HTR-8/SVneo (cell line): Measurements from ENCODE around the gene ZNF674.
"Not testable (repeated sequence)": the region's sequence is repeated elsewhere in the genome, so short reads cannot be mapped to it uniquely, and the experiment has no call there.

Source experiments
- DNase-seq: peaks from one replicate; pipeline ENCODE4 v3.0.0; 2011; ENCODE audit warnings: low spot score, mixed read lengths; ENCODE audit not compliant: insufficient read length
- FAIRE-seq: peaks from 2 replicates; lab custom pipeline; 2011; peaks lifted over from hg19 to GRCh38; lab: Jason Lieb, UNC

ZNF674 gene

GRCh38 chrX:46571423-46572339 lies 26.5 kb upstream of the ZNF674 start:
- FAIRE-seq (no peak), DNase-seq (no peak)

- FAIRE-seq (no peak), DNase-seq (no peak)
These were observed 24.4 kb upstream of the ZNF674 start for GRCh38 chrX:46569621-46570020.

GRCh38 chrX:46567388-46567787 lies 22.2 kb upstream of the ZNF674 start:
- FAIRE-seq (no peak), DNase-seq (no peak)

- FAIRE-seq (no peak), DNase-seq (no peak)
These were observed 16.8 kb upstream of the ZNF674 start for GRCh38 chrX:46561824-46562657.

GRCh38 chrX:46559062-46559461 lies 13.8 kb upstream of the ZNF674 start:
- DNase-seq = no peak
- FAIRE-seq = no peak

GRCh38 chrX:46554942-46555341 lies 9.7 kb upstream of the ZNF674 start:
- DNase-seq (no peak), FAIRE-seq (no peak)

GRCh38 chrX:46553935-46554334 lies 8.7 kb upstream of the ZNF674 start:
- FAIRE-seq (no peak), DNase-seq (no peak)

- FAIRE-seq (no peak), DNase-seq (no peak)
These were observed 6.4 kb upstream of the ZNF674 start for GRCh38 chrX:46551494-46552128.

- DNase-seq (no peak), FAIRE-seq (no peak)
These were observed 4.7 kb upstream of the ZNF674 start for GRCh38 chrX:46549914-46550313.

- FAIRE-seq = no peak
- DNase-seq = no peak
These were observed 2.6 kb upstream of the ZNF674 start for GRCh38 chrX:46547857-46548256.

- DNase-seq, FAIRE-seq: not testable (repeated sequence)
These were observed 694 bp downstream of the ZNF674 start for GRCh38 chrX:46544527-46544926.

GRCh38 chrX:46543441-46543840 lies 1.8 kb downstream of the ZNF674 start:
- no peak for FAIRE-seq

GRCh38 chrX:46531442-46531841 lies 13.8 kb downstream of the ZNF674 start:
- DNase-seq (no peak), FAIRE-seq (no peak)

More at GRCh38 chrX:46543441-46543840, 1.8 kb downstream of the ZNF674 start:
- no peak for DNase-seq

GRCh38 chrX:46530404-46530908 lies 14.8 kb downstream of the ZNF674 start:
- DNase-seq, FAIRE-seq: not testable (repeated sequence)

GRCh38 chrX:46529740-46530403 lies 15.3 kb downstream of the ZNF674 start:
- not testable (repeated sequence) for DNase-seq, FAIRE-seq

GRCh38 chrX:46528640-46529039 lies 16.6 kb downstream of the ZNF674 start:
- not testable (repeated sequence) for DNase-seq, FAIRE-seq

GRCh38 chrX:46506076-46506475 lies 39.1 kb downstream of the ZNF674 start:
- DNase-seq (no peak), FAIRE-seq (no peak)

- FAIRE-seq = no peak
- DNase-seq = no peak
These were observed 42.4 kb downstream of the ZNF674 start for GRCh38 chrX:46502848-46503247.

- FAIRE-seq (no peak), DNase-seq (no peak)
These were observed 45.2 kb downstream of the ZNF674 start for GRCh38 chrX:46500054-46500453.

- no peak for FAIRE-seq
These were observed 56.5 kb downstream of the ZNF674 start for GRCh38 chrX:46488712-46489111.

More at GRCh38 chrX:46488712-46489111, 56.5 kb downstream of the ZNF674 start:
- DNase-seq = no peak
